GM23248 (cell line): ENCODE measurements around the gene LPP.

Source experiments
- EZH2 ChIP-seq: fragments of 200-600 bp; sonication (generic); IDR thresholded peaks from 2 replicates; pipeline ENCODE4 v1.6.1; 2018; ENCODE audit warnings: antibody characterized with exemption, mild to moderate bottlenecking; ENCODE audit not compliant: insufficient read depth, poor library complexity, severe bottlenecking
- EZH2phosphoT487 ChIP-seq: fragments of 200-600 bp; sonication (generic); IDR thresholded peaks from 2 replicates; pipeline ENCODE4 v1.6.1; 2018; ENCODE audit warnings: antibody characterized with exemption, moderate library complexity, mild to moderate bottlenecking, low read depth; ENCODE audit not compliant: insufficient read depth

- no peak for TF ChIP-seq EZH2
- no peak for TF ChIP-seq EZH2phosphoT487
These were observed 249.4 kb downstream of the LPP start for GRCh38 chr3:188403404-188403803.
